HG02588 (cell line): ENCODE results near the gene AK8.

Experiments used
- ATAC-seq: cut with Tn5 transposase; IDR thresholded peaks from one replicate; pipeline ENCODE4 v1.9.1; 2021; ENCODE audit warnings: mild to moderate bottlenecking, moderate library complexity; ENCODE audit not compliant: unreplicated experiment

Gene AK8

GRCh38 chr9:132800038-132800648, 77.9 kb downstream of the AK8 start:
- no peak for ATAC-seq

- ATAC-seq = no peak
Observed at GRCh38 chr9:132798817-132799790, 79.0 kb downstream of the AK8 start.

GRCh38 chr9:132797861-132798659, 80.0 kb downstream of the AK8 start:
- no peak for ATAC-seq

- no peak for ATAC-seq
Observed at GRCh38 chr9:132795511-132796303, 82.4 kb downstream of the AK8 start.

GRCh38 chr9:132794730-132795380, 83.2 kb downstream of the AK8 start:
- ATAC-seq = no peak

- no peak for ATAC-seq
Observed at GRCh38 chr9:132793606-132794580, 84.2 kb downstream of the AK8 start.

GRCh38 chr9:132792547-132792946, 85.5 kb downstream of the AK8 start:
- no peak for ATAC-seq

- ATAC-seq = no peak
Observed at GRCh38 chr9:132791699-132792240, 86.3 kb downstream of the AK8 start.

GRCh38 chr9:132789719-132790118, 88.4 kb downstream of the AK8 start:
- no peak for ATAC-seq

GRCh38 chr9:132788378-132788777, 89.7 kb downstream of the AK8 start:
- ATAC-seq = no peak

GRCh38 chr9:132787748-132788159, 90.3 kb downstream of the AK8 start:
- ATAC-seq = no peak

- ATAC-seq = no peak
Observed at GRCh38 chr9:132784286-132784830, 93.7 kb downstream of the AK8 start.

- ATAC-seq = no peak
Observed at GRCh38 chr9:132783006-132783405, 95.1 kb downstream of the AK8 start.

GRCh38 chr9:132782037-132782436, 96.0 kb downstream of the AK8 start:
- no peak for ATAC-seq

- ATAC-seq = no peak
Observed at GRCh38 chr9:132780230-132781007, 97.7 kb downstream of the AK8 start.

GRCh38 chr9:132776891-132777290, 101.2 kb downstream of the AK8 start:
- ATAC-seq = no peak

GRCh38 chr9:132776268-132776667, 101.8 kb downstream of the AK8 start:
- ATAC-seq = no peak

GRCh38 chr9:132775720-132776119, 102.4 kb downstream of the AK8 start:
- ATAC-seq = no peak
